BJ (cell line): ENCODE data around the gene MTTP. TPM values are rescaled to one million over a fixed set of nuclear protein-coding genes. Genes with fewer than 3 reads are reported as not detected.

Experiments
- CTCF ChIA-PET: fragments of 350-600 bp; formaldehyde crosslinking; extraction: SDS; loops from one replicate; lab custom pipeline; 2021; ENCODE audit warnings: antibody characterized with exemption, inconsistent platforms; lab: Yijun Ruan, JAX
- POLR2A ChIA-PET: fragments of 300-600 bp; sonication (Branson Sonifier 250); formaldehyde crosslinking; extraction: SDS; loops from one replicate; lab custom pipeline; 2021; ENCODE audit warnings: antibody characterized with exemption; lab: Charles Lee
- DNase-seq: peaks from one replicate; pipeline ENCODE4 v3.0.0-alpha.2; 2011; ENCODE audit warnings: low read depth
- H3K27me3 ChIP-seq: 2 replicates; pipeline ENCODE4 v1.6.0; 2011; ENCODE audit warnings: low read length; ENCODE audit not compliant: control insufficient read depth, insufficient read depth
- H3K36me3 ChIP-seq: 2 replicates; pipeline ENCODE4 v1.5.1; 2011; ENCODE audit warnings: low read length; ENCODE audit not compliant: control insufficient read depth, insufficient read depth
- H3K4me3 ChIP-seq: 2 replicates; pipeline ENCODE4 v1.5.1; 2011; ENCODE audit warnings: low read depth, mild to moderate bottlenecking, control low read depth, low read length
- polyA plus RNA-seq: library from polyadenylated mRNA; depleted of rRNA; stranded (reverse); fragments of >200 nt; gene quantifications from 2 replicates; pipeline ENCODE4 v1.2.3, GENCODE V29; 2011
- TF ChIP-seq, protein P1 (sequence below): IDR thresholded peaks from 2 replicates; pipeline ENCODE4 v1.5.1; 2011; ENCODE audit warnings: low read depth, mild to moderate bottlenecking, control low read depth, inconsistent platforms, low read length, moderate library complexity; ENCODE audit not compliant: insufficient read depth

The MTTP gene
- polyA plus RNA-seq, 1 experiment, result not detected

DNA sequence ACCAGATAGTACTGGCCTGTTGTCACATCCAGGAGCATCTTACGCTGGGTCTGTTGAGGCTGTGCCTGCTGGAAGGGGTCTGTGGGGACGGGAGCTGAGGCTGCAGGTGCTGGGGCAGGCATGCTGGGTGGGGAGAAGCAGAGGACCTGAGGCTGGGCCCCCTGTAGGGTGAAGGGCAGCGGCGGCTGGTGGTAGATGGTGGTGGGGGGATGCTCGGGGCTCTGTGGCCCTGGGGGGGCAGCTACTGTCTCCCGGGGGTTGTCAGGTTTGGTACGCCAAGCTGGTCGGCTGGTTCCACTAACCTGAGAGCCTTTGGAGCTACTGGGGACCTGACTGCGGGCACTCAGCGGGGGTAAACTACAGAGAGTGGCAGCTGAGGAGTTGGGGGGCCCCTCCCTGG is 75.2 kb downstream of the MTTP start:
- no peaks in the 10 kb centered on the region for H3K36me3 ChIP-seq
- no peak for DNase-seq
- no peak overlapping the region for H3K4me3 ChIP-seq
- ChIA-PET POLR2A (no interaction called here), CTCF (no interaction called here)
- peaks cover 3% of the 10 kb centered on the region; the same call in 1 of the 2 replicates for H3K27me3 ChIP-seq
- TF ChIP-seq, protein P1, sequence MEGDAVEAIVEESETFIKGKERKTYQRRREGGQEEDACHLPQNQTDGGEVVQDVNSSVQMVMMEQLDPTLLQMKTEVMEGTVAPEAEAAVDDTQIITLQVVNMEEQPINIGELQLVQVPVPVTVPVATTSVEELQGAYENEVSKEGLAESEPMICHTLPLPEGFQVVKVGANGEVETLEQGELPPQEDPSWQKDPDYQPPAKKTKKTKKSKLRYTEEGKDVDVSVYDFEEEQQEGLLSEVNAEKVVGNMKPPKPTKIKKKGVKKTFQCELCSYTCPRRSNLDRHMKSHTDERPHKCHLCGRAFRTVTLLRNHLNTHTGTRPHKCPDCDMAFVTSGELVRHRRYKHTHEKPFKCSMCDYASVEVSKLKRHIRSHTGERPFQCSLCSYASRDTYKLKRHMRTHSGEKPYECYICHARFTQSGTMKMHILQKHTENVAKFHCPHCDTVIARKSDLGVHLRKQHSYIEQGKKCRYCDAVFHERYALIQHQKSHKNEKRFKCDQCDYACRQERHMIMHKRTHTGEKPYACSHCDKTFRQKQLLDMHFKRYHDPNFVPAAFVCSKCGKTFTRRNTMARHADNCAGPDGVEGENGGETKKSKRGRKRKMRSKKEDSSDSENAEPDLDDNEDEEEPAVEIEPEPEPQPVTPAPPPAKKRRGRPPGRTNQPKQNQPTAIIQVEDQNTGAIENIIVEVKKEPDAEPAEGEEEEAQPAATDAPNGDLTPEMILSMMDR, result no peak

DNA sequence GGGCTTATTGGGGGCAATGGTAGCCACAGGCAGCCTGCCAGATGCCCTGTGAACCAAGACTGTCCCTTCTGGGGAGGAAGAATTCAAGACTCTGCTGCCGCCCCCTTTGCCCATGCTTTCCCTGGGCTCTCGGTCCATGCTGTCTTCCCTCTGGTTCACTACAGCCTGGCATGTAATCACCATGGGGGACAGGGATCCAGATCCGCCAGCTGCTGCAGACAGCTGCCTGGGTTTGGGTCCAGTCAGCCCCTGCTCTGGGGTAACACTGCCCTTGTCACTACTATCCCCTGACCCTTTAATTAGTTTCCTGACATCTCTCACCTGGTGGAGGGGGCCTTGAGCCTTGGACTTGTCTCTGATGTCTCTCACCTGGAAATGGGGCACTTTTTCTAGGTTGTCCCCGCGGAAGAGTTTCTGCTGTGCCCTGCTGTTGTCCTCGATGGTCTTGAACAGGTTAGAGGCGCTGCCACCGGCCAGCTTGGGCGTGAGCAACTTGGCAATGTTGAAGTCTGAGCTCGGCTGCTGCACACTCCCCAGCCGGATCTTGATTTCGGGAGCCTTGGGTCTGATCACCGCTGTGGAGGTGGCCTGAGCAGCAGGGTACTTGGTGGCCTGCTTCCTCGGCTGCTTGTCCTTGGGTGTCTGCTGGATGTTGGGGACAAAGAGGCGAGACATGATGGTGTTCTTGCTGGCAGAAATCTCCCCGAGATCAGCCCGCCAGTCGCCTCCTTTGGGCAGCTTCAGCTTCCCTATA is 76.6 kb downstream of the MTTP start:
- ChIA-PET POLR2A (no interaction called here), CTCF (no interaction called here)
- H3K27me3 ChIP-seq, result peaks cover 3% of the 10 kb centered on the region; the same call in 1 of the 2 replicates
- H3K36me3 ChIP-seq, result no peaks in the 10 kb centered on the region
- TF ChIP-seq, protein P1, result no peak
- no peak overlapping the region for H3K4me3 ChIP-seq
- no peak for DNase-seq

DNA sequence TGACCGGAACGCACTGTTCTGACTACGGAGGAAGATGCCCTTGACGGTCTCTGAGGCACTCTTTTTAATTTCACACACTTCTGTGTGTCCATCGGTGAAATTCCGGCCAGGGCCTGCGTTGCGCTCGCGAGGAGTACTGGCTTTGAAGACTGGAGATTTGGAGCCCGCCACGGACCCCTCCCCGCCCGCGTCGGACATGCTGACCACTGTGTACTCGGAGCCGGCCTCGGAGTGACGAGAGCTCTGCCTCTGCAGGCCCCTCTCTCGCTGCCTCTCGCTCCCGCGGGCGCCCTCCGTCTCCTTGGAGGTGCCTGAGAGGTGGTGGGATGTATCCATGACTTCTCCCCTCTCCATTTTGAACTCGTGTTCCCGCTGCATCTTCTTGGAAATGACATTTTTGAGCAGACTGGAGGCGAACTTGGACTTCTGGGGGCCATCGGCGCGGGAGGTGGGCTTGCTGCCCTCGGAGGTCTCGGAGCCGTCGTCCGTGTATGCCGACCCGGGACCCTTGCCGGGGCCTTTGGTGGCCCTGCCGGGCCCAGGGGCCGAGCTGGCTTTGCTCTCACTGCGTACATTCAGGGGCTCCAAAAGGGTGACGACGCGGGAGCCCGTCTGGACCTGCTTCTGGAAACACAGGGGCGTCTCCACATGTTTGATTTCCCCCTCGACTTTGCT is 77.3 kb downstream of the MTTP start:
- TF ChIP-seq, protein P1, result no peak
- Histone ChIP-seq H3K36me3 (no peaks in the 10 kb centered on the region), H3K27me3 (no peaks in the 10 kb centered on the region), H3K4me3 (no peak overlapping the region)
- CTCF ChIA-PET, result no interaction called here
- POLR2A ChIA-PET, result no interaction called here
- DNase-seq, result no peak

DNA sequence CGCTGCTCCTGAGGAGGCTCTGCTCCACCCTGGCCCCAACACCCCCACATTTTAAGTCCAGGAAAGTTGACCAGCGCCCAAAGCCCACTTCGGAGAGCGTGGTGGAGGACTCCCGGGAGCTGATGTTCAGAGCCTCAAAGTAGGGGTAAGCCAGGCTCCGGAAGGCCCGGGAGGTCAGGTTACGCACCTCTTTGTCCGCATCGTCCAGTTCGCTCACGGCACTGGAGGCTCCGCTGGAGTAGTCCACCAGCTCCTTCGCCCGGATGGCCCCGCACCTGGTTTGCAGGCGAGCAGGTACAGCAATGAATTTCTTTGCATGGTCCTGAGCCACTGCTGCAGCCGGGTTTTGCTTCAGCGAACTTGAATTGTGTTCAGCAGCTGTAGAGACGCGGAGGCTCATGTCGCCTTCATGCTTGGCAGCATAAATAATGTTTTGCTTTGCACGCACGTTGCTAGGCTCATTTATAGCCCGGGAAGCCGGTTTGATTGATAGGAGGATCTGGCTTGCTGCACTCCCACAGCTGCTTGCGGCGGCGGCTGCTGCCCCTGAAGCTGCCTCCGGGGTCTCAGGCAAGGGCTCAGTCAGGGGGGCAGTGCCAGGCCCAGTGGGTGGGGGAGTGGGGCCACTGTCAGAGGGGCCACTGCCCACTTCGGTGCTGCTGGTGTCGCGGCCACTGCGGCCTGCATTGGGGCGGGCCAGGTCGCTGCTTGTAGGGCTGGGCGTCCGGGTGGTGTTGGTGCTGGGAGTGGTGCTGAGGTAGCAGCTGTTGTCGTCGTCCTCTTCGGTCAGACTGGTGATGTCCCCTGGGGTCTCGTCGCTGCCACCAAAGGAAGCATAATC is 78.2 kb downstream of the MTTP start:
- Histone ChIP-seq H3K4me3 (no peak overlapping the region), H3K27me3 (no peaks in the 10 kb centered on the region), H3K36me3 (no peaks in the 10 kb centered on the region)
- DNase-seq, result no peak
- ChIA-PET CTCF (no interaction called here), POLR2A (no interaction called here)
- TF ChIP-seq, protein P1, result no peak

DNA sequence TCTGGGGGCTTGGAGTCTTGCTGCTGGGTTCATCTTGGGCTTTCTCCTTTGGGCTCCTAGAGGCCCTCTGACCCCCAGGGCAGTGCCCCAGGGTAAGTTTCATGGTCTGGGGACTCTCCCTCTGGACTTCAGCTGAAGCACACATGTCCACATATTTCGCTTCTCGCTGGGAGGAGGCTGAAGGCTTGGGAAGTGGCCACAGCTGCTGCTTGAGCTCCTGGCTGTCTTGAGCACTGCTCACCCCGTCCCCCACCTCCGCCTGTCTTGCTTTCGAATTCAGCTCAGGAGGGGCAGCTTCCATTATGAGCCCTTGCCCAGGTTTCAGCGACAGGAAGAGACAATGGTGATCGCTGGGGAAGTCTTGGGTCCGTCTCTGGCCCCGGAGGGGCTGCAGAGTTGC is 79.3 kb downstream of the MTTP start:
- Histone ChIP-seq H3K4me3 (no peak overlapping the region), H3K27me3 (no peaks in the 10 kb centered on the region), H3K36me3 (no peaks in the 10 kb centered on the region)
- ChIA-PET CTCF (no interaction called here), POLR2A (no interaction called here)
- no peak for DNase-seq
- TF ChIP-seq, protein P1, result no peak
